DMS79 (cell line): ENCODE results near the gene UPK1B.

ENCODE experiments used
- DNase-seq: peaks from one replicate; lab custom pipeline; 2025; lab: John Stamatoyannopoulos, UW

Gene UPK1B

GRCh38 chr3:119176778-119177177, 3.4 kb downstream of the UPK1B start:
- DNase-seq: no peak

GRCh38 chr3:119177321-119177720, 3.9 kb downstream of the UPK1B start:
- no peak for DNase-seq

- DNase-seq: no peak
These were observed 8.4 kb downstream of the UPK1B start for GRCh38 chr3:119181765-119182164.

GRCh38 chr3:119184111-119184510, 10.7 kb downstream of the UPK1B start:
- no peak for DNase-seq

- no peak for DNase-seq
These were observed 11.6 kb downstream of the UPK1B start for GRCh38 chr3:119184796-119185570.

- no peak for DNase-seq
These were observed 13.9 kb downstream of the UPK1B start for GRCh38 chr3:119187266-119187665.

- no peak for DNase-seq
These were observed 18.4 kb downstream of the UPK1B start for GRCh38 chr3:119191800-119192199.

GRCh38 chr3:119194237-119195150, 21.1 kb downstream of the UPK1B start:
- DNase-seq: no peak

GRCh38 chr3:119195151-119195476, 21.7 kb downstream of the UPK1B start:
- no peak for DNase-seq

GRCh38 chr3:119195911-119196310, 22.5 kb downstream of the UPK1B start:
- no peak for DNase-seq

GRCh38 chr3:119205209-119205608, 31.8 kb downstream of the UPK1B start:
- no peak for DNase-seq

- DNase-seq: no peak
These were observed 32.3 kb downstream of the UPK1B start for GRCh38 chr3:119205685-119206084.

- DNase-seq: no peak
These were observed 33.5 kb downstream of the UPK1B start for GRCh38 chr3:119206611-119207511.

- no peak for DNase-seq
These were observed 34.1 kb downstream of the UPK1B start for GRCh38 chr3:119207512-119207875.

- DNase-seq: no peak
These were observed 37.8 kb downstream of the UPK1B start for GRCh38 chr3:119211193-119211592.

GRCh38 chr3:119211803-119212202, 38.4 kb downstream of the UPK1B start:
- DNase-seq: no peak

GRCh38 chr3:119219069-119219468, 45.7 kb downstream of the UPK1B start:
- DNase-seq: no peak

GRCh38 chr3:119220198-119220597, 46.8 kb downstream of the UPK1B start:
- no peak for DNase-seq

GRCh38 chr3:119220970-119221667, 47.7 kb downstream of the UPK1B start:
- no peak for DNase-seq

GRCh38 chr3:119221779-119222320, 48.5 kb downstream of the UPK1B start:
- no peak for DNase-seq

- no peak for DNase-seq
These were observed 49.0 kb downstream of the UPK1B start for GRCh38 chr3:119222391-119222790.
